Central memory CD8-positive, alpha-beta T cell (primary cell): Measurements from ENCODE around the gene COL9A3.

Source experiments
- ATAC-seq: fragments of 150-1000 bp; cut with Tn5 transposase; replicated peaks from 2 replicates; pipeline ENCODE4 v1.10.0; 2022; ENCODE audit warnings: mild to moderate bottlenecking, moderate FRiP score, moderate number of reproducible peaks; ENCODE audit not compliant: poor library complexity, severe bottlenecking; ENCODE audit errors: extremely low read depth
- DNase-seq, 2 donors: peaks; one replicate each; pipeline ENCODE4 v3.0.0; 2021; ENCODE audit warnings: low spot score in 2 of 2
- H3K27ac Mint-ChIP-seq: one replicate; pipeline ENCODE4 v1.8.0; 2022; ENCODE audit warnings: low read depth, mild to moderate bottlenecking, moderate library complexity, mixed read lengths
- H3K27me3 Mint-ChIP-seq: one replicate; pipeline ENCODE4 v1.8.0; 2022; ENCODE audit warnings: mixed read lengths
- H3K36me3 Mint-ChIP-seq: one replicate; pipeline ENCODE4 v1.8.0; 2022; ENCODE audit warnings: mild to moderate bottlenecking, moderate library complexity, mixed read lengths; ENCODE audit not compliant: insufficient read depth
- H3K4me1 Mint-ChIP-seq: one replicate; pipeline ENCODE4 v1.8.0; 2022; ENCODE audit warnings: mixed read lengths
- H3K4me3 Mint-ChIP-seq: one replicate; pipeline ENCODE4 v1.8.0; 2022; ENCODE audit warnings: mild to moderate bottlenecking, moderate library complexity, mixed read lengths
- H3K9me3 Mint-ChIP-seq: one replicate; pipeline ENCODE4 v1.8.0; 2022; ENCODE audit warnings: mixed read lengths

Gene COL9A3

DNA sequence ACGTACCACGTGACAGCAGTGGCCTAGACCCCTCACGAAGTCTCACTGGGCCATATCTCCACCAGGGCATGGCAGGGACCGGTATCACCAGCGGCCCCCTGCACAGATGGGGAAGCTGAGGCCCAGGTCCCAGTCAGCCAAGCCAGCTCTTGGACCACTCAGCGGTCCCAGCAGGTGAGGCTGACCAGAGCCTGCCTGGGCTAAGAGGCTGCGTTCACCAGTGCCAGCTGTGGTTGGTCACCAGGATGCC, 23.2 kb upstream of the COL9A3 start:
- Mint-ChIP-seq H3K36me3 (peaks cover 37% of the 10 kb centered on the region), H3K27me3 (no peaks in the 10 kb centered on the region), H3K4me3 (peak overlapping the region; percentile 84), H3K4me1 (peaks cover 40% of the 10 kb centered on the region), H3K9me3 (no peaks in the 10 kb centered on the region), H3K27ac (peak overlapping the region; percentile 95)
- no peak for ATAC-seq
- no peak for DNase-seq

GRCh38 chr20:62794007-62794724, 22.7 kb upstream of the COL9A3 start:
- Mint-ChIP-seq H3K27me3 (no peaks in the 10 kb centered on the region), H3K4me3 (peak overlapping the region; percentile 84), H3K36me3 (peaks cover 37% of the 10 kb centered on the region), H3K27ac (peak overlapping the region; percentile 95), H3K4me1 (peaks cover 41% of the 10 kb centered on the region), H3K9me3 (no peaks in the 10 kb centered on the region)
- DNase-seq (peak; percentile 93 to 95), ATAC-seq (peak; percentile 68)

DNA sequence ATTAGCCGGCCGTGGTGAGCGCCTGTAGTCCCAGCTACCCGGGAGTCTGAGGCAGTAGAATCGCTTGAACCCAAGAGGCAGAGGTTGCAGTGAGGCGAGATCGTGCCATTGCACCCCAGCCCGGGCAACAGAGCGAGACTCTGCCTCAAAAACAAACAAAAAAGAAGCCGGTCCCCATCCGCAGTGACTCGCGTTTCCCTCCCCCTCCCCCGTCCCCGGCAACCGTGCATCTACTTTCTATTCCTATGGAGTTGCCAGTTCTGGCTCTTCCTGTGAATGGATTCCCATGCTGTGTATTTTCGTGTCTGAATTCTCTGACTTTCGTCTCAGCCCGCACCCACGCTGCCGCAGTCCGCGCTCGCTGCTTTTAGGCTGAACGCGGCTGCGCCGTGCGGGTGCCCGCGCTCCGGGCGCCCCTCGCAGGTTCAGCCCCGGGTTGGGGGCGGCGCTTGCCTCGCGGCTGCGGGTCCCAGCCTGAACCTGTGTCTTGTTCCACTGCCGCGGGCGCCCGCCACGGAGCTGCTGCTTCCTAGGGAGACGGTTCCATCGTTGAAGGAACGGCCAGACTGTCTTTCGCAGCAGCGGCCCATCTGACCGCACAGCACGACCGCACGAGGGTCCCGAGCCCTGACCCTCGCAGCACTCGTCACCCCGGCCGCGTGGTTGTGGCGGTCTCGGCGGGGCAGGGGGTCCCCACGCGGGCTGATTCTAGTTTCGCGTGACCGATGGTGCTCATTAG, 21.7 kb upstream of the COL9A3 start:
- DNase-seq: peak; percentile 28 to 39
- Mint-ChIP-seq H3K36me3 (peaks cover 40% of the 10 kb centered on the region), H3K4me3 (peak overlapping the region; percentile 84), H3K9me3 (no peaks in the 10 kb centered on the region), H3K27me3 (no peaks in the 10 kb centered on the region), H3K4me1 (peaks cover 41% of the 10 kb centered on the region), H3K27ac (peak overlapping the region; percentile 95)
- ATAC-seq: no peak

- H3K27me3 Mint-ChIP-seq: no peaks in the 10 kb centered on the region
- peak overlapping the region; percentile 80 for H3K4me3 Mint-ChIP-seq
- no peaks in the 10 kb centered on the region for H3K9me3 Mint-ChIP-seq
- ATAC-seq (no peak), DNase-seq (no peak)
- peak overlapping the region; percentile 42 for H3K27ac Mint-ChIP-seq
- peaks cover 35% of the 10 kb centered on the region for H3K4me1 Mint-ChIP-seq
- H3K36me3 Mint-ChIP-seq: peaks cover 40% of the 10 kb centered on the region
Observed at GRCh38 chr20:62796699-62797491, 20.0 kb upstream of the COL9A3 start.

GRCh38 chr20:62797671-62798532, 18.9 kb upstream of the COL9A3 start:
- H3K27ac Mint-ChIP-seq: peak overlapping the region; percentile 42
- H3K4me1 Mint-ChIP-seq: peaks cover 31% of the 10 kb centered on the region
- no peaks in the 10 kb centered on the region for H3K9me3 Mint-ChIP-seq
- DNase-seq: no peak
- ATAC-seq: no peak
- peaks cover 37% of the 10 kb centered on the region for H3K36me3 Mint-ChIP-seq
- H3K4me3 Mint-ChIP-seq: peak overlapping the region; percentile 80
- H3K27me3 Mint-ChIP-seq: no peaks in the 10 kb centered on the region

GRCh38 chr20:62799036-62799435, 17.8 kb upstream of the COL9A3 start:
- ATAC-seq: no peak
- H3K36me3 Mint-ChIP-seq: peaks cover 31% of the 10 kb centered on the region
- peaks cover 25% of the 10 kb centered on the region for H3K4me1 Mint-ChIP-seq
- DNase-seq: no peak
- H3K27ac Mint-ChIP-seq: no peak overlapping the region
- no peak overlapping the region for H3K4me3 Mint-ChIP-seq
- H3K9me3 Mint-ChIP-seq: no peaks in the 10 kb centered on the region
- H3K27me3 Mint-ChIP-seq: no peaks in the 10 kb centered on the region

- DNase-seq (no peak), ATAC-seq (no peak)
- H3K36me3 Mint-ChIP-seq: peaks cover 31% of the 10 kb centered on the region
- no peaks in the 10 kb centered on the region for H3K27me3 Mint-ChIP-seq
- peaks cover 29% of the 10 kb centered on the region for H3K4me1 Mint-ChIP-seq
- H3K9me3 Mint-ChIP-seq: no peaks in the 10 kb centered on the region
- no peak overlapping the region for H3K27ac Mint-ChIP-seq
- no peak overlapping the region for H3K4me3 Mint-ChIP-seq
Observed at GRCh38 chr20:62799459-62799858, 17.4 kb upstream of the COL9A3 start.

- H3K36me3 Mint-ChIP-seq: peaks cover 30% of the 10 kb centered on the region
- ATAC-seq: no peak
- no peak overlapping the region for H3K27ac Mint-ChIP-seq
- no peak for DNase-seq
- no peaks in the 10 kb centered on the region for H3K9me3 Mint-ChIP-seq
- peaks cover 32% of the 10 kb centered on the region for H3K4me1 Mint-ChIP-seq
- no peaks in the 10 kb centered on the region for H3K27me3 Mint-ChIP-seq
- no peak overlapping the region for H3K4me3 Mint-ChIP-seq
Observed at GRCh38 chr20:62799873-62800272, 17.0 kb upstream of the COL9A3 start.

GRCh38 chr20:62800314-62801259, 16.3 kb upstream of the COL9A3 start:
- DNase-seq (no peak), ATAC-seq (no peak)
- no peak overlapping the region for H3K27ac Mint-ChIP-seq
- H3K4me1 Mint-ChIP-seq: peaks cover 32% of the 10 kb centered on the region
- H3K27me3 Mint-ChIP-seq: no peaks in the 10 kb centered on the region
- no peak overlapping the region for H3K4me3 Mint-ChIP-seq
- H3K9me3 Mint-ChIP-seq: no peaks in the 10 kb centered on the region
- peaks cover 26% of the 10 kb centered on the region for H3K36me3 Mint-ChIP-seq

DNA sequence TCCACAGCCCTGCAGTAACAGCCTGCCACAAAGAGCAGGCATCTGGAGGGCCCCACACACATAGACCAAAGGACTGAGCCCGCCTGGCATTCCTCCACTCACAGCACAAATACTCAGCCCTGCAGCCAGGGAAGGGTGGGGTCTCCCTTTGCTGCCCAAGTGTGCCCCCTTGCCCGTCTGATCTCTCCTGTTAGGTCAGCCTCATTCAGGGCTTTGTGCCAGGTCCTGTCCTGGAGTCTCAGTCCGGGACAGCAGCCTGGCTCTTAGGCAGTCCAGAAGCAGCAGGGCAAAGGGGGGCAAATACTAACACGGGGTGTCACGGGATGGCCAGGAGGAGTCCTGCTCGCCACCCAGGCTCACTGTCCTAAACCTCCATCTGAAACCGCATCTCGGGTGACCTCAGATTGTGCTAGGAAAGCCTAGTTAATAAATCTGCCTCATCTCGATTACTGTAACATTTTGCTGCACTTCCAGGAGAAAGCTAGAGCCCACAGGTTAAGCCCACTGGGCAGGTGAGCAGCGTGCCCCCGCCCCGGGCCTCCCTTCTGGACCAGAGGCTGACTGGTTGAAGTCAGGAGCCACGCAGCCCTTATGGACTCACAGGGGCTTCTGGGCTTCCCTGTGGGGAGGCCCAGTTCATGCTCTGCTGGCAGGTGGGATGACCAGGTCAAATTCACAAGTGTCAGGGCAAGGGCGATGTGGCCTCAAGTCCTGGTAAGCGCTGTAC, 15.4 kb upstream of the COL9A3 start:
- Mint-ChIP-seq H3K9me3 (no peaks in the 10 kb centered on the region), H3K27me3 (no peaks in the 10 kb centered on the region), H3K4me1 (peaks cover 32% of the 10 kb centered on the region), H3K36me3 (peaks cover 29% of the 10 kb centered on the region), H3K27ac (no peak overlapping the region), H3K4me3 (no peak overlapping the region)
- DNase-seq (no peak), ATAC-seq (no peak)
